GM19467 (cell line): ENCODE results near the gene IL1RAPL1.

Experiments used
- ATAC-seq: cut with Tn5 transposase; IDR thresholded peaks from one replicate; pipeline ENCODE4 v1.9.1; 2021; ENCODE audit warnings: mild to moderate bottlenecking, moderate library complexity; ENCODE audit not compliant: unreplicated experiment

IL1RAPL1 gene

DNA sequence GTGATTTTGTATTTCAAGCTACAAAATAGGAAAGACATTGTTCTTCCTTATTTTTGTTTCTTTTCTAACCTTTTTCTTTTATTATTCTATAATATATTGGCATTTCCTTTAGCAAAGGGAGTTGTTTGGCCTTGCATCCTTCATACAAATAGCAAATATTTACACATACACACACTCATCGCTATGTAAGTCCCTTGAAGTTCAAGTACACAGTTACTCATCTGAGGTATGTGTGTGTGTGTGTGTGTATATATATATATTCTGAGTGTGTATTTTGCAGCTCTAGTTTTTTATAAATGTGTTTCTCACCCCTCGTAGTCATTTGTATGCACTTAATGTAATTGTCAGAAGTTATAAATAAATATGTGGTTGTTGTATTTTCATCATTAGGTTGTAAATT, 903.4 kb downstream of the IL1RAPL1 start:
- ATAC-seq: no peak

DNA sequence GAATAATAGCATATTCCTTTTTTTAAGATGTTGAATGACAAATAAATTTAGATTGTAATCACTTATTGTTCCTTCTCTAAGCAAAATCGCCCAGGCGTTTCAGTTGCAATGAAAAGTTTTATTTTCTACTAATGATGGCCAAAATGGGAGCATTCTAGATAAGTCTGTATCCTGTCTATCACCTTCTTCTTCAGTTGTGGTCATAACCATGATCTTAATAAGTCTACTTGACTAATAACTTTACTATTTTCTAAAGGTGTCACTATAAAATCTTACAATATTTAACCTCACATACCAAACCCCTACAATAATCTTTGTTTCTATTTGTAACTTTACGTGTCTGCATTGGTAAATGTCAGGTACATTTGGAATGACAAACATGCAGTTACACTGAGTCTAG, 904.4 kb downstream of the IL1RAPL1 start:
- ATAC-seq: no peak

DNA sequence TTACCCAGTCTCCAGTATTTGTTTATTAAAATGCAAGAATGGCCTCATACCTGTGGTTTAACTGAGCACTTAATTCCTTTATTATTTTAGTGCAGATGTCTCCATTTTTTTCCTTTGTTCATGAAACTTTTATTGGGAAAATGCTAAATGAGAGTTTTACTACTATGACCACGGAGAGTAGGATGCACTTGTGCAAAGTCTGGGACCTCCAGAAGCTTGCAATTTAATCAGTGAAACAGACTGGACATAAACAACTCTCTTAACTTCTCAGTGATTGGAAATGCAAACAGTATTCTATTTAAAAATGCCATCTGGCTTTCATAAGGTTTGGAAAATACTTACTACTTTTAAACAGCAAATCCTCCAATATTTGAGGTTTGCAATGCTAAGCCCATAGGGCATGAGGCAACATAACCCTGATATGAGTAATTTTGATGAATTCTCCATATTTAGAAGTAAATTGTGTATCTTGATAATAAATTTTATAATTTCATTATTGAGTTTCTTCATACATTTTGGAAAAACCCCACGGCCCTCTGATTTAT, 909.5 kb downstream of the IL1RAPL1 start:
- ATAC-seq: no peak

DNA sequence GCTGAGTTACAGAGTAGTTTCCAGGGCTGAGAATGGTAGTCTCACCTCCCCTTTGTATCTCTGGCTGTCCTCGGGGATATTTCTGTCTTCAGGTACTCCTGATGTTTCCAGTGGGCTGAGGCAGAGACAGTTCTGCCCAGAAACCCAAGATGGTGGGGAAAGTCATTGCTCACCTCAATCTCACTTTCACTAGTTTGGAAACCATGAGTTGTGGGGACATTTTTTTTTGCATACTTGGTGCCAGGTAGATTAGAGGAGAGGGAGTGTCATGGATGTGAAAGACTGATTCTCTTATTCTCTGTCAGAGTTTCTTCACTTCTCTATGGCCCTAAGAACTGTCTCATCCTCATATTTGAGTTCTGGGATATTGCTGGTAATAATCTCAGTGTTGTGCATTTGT, 919.5 kb downstream of the IL1RAPL1 start:
- ATAC-seq: no peak

DNA sequence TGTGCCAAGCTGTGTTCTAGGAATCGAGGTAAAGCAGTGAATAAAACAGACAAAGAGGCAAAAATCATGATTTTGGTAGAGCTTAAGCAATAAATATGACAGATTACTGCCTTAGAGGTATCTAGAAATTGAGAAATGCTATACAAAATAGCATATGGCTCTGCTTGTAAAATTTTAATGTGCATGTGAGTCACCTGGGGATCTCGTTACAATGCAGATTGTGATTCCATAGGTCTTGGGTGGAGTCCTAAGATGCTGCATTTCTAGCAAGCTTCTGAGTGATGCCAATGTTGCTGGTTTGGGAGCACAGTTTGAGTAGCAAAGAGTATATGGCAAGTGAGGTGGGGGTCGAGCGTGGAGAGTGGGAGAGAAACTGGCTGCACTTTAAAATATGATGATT, 930.9 kb downstream of the IL1RAPL1 start:
- no peak for ATAC-seq

DNA sequence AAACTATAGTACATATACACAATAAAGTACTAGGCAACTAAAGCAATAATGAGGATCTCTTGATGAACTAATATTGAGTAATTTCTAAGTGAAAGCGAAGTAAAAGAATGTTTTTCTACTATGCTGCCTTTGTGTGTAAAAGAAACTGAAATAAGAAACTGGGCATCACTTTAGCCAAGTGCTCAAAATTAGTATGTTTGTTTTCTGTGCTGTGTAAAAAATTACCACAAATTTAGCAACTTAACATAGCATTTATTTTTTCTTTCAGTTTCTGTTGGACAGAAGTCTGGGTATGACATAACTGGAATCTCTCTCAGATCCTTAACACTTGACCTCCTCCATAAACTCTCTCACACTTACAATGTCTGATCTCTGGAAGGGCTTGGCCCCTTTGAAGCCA, 941.0 kb downstream of the IL1RAPL1 start:
- ATAC-seq: peak; percentile 73

DNA sequence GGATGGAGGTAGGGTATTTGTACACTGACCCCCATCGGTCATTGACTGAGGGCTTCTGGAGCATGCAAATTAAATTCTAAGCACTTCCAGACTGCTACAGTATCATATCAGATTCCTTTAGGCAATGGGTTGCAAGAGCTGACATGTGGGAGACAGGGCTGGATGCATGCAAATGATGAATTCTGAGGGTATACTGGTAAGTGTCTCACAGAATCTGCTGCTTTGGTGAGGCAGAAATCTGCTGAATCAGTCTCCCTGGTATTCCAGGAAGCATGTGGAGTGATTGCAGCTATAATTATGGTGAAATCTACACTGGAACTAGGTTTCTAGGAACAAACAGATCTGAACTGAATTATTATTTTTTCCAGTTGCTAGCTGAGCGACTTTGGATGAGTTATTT, 943.3 kb downstream of the IL1RAPL1 start:
- no peak for ATAC-seq

DNA sequence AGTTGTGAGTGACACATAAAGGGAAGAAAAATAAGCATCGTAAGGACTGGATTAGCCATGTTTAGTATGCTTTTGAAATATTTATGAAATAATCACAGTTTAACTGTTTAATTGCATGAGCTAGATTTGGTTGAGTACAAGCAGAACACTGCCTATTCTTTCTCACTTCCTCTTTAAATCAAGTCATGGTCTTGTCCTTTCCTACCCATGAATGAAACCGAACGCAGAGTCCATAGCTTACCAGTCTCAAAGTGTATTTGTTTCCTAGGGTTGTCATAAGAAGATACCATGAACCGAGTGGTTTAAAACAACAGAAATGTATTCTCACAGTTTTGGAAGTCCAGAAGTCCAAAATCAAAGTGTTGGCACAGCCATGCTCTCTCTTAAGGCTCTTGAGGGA, 944.1 kb downstream of the IL1RAPL1 start:
- peak; percentile 74 for ATAC-seq

DNA sequence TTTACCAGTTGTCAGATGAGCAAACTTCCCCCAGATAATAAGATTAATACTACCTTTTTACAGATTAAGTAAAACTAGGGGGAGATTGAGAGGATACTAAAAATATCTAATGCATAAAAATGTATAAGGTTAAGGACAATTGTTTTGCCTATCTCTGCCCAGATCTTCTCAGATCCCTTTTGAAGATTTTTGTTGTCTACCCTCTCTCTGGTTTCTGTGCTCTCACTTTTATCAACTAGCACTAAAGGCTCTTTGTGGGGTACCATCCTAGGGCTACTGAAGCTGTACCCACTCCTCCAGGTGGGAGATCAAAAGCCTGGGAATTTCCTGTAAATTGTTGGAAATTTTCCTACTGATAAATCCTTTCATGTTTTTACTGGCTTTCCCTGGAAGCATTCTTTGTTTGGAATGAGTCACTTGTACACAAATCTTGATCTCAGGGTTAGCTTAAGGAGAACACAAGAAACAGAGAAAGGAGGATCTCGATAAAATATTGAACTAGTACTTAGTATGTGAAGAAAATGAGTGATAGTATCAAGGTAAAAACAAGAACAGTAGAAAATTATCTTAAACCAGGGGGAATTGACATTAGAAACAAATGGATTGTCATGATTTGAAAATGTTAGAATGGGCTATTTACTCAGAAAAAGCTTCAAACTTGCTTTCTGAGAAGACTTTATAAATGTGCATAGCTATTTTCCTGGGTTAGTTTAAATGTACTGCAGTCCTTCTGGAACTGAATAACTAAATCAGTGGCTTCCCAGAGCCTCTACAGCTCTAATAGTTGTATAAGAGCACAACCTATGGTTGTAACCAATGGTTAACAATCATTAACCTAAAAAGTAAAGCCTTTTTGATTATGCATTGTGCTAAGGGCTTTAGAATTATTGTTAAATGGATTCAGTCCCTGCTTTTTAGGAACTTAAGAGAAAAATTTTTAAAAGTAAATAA, 948.2 kb downstream of the IL1RAPL1 start:
- ATAC-seq: no peak

DNA sequence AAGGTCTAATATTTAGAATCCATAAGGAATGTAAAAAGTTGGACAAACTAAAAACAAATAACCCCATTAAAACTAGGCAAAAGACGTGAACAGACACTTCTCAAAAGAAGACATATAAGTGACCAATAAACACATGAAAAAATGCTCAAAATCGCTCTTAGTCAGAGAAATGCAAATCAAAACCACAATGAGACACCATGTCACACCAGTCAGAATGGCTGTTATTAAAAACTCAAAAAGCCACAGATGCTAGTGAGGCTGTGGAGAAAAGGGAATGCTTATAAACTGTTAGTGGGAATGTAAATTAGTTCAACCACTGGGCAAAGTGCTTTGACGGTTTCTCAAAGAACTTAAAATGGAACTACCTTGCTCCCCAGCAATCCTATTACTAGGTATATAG, 953.8 kb downstream of the IL1RAPL1 start:
- no peak for ATAC-seq

DNA sequence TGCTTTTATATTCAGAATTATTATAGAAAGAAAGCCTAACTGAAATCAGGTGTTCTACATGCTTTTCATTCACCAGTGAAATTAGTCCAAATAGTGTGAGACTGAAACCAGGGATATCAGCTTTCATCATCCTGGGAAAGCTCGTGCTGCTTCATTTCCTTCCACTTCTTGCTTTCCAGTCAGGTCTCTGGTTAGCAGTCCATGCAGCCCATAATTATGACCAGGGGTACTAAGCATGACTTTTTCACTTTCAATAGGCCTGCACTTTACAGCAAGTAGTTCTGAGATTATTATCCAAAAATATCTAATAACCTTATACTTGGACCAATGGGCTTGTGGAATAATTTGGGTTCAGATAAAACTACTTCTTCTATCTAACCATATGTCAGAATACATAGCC, 954.9 kb downstream of the IL1RAPL1 start:
- ATAC-seq: peak; percentile 61

DNA sequence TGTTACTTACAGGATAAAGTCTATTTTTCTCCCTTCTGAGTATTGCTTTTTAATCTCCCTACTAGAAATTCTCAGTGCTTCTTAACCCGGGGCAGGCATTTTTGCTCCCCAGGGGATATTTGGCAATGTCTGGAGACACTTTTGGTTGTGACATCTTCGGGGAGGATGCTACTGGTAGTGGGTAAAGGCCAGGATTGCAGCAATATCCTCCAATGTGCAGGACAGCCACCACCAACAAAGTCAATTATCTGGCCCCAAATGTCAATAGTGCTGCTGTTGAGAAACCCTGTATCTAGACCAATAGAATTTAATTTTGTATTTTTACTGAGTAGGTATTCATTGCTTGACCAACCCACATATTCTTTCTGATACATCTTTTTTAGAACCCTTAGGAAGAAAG, 958.6 kb downstream of the IL1RAPL1 start:
- ATAC-seq: no peak

DNA sequence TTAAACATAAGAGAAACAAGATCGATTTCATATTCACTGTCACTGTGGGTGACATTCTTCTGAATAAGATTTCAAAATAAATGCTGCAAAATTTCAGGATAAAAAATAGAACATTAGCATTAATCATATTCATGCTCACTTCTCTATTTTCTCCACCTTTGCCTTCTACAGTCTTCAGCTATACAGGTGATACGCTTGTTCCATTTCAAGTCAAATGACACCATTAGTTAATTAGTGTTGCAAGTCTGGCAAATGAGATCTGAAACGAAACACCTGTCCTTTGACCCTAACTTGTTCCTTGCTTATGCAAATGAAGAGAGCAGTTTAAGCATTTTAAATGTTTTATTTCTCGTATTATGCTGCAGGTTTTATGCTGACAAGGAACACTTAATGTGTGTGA, 960.6 kb downstream of the IL1RAPL1 start:
- ATAC-seq: no peak

DNA sequence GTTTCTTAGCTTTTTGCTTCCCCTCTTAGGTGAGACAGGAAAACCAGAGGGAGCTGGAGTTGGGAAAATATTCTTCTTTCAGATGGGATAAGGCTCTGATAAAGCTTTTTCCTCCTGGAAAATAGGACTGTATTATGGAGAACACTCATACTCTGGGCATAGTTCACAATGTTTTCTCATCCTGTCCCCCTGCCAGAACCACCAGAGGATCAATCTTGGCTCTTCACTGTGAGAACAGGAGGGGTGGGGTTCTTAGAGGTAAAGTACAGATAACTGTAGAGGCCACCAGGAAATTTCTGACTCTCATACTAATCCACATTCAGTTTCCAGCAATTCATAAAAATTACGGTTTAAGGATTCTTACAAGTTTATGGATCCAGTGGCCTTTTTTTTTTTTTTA, 966.3 kb downstream of the IL1RAPL1 start:
- ATAC-seq: no peak

DNA sequence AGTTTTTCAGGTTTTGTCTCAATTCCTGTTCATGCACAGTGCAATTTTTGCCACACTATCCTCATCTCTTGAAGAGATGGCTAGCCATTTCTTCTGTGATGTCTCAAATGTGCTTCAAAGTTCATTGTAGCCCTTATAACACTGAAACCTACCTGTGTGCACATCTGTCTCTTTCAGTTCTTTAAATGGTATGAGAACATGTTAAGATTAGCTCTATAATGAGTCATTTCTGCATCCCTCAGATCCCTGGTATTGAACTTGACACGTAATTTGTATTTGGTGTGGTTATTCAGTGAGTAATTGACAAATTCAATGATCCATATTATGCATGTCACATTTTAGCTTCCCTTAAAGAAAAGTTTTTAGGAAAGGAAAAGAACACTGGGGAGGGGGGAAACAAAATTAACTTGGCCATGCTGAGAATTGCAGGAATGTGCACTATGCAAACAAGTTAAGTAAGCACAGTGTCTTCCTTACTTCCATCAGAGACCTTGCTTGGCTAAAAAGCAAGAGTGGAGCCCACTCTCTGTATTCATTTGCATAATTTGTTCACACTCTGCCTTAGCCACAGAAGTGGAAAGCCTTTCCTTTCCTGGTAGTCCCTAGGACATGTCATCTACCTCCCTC, 968.3 kb downstream of the IL1RAPL1 start:
- peak; percentile 98 for ATAC-seq

DNA sequence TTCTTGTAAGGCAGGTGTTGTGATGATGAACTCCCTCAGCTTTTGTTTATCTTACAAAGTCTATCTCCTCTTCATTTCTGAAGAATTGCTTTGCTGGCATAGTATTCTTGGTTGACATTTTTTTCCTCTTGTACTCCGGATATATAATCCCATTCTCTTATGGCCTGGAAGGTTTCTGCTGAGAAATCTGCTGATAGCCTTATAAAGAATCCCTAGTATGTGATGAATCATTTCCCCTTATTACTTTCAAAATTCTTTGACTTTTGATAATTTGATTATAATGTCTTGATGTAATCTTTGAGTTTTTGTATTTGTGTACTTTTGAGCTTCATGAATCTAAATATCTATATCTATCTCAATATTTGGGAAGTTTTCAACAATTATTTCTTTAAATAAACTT, 972.8 kb downstream of the IL1RAPL1 start:
- ATAC-seq: no peak

DNA sequence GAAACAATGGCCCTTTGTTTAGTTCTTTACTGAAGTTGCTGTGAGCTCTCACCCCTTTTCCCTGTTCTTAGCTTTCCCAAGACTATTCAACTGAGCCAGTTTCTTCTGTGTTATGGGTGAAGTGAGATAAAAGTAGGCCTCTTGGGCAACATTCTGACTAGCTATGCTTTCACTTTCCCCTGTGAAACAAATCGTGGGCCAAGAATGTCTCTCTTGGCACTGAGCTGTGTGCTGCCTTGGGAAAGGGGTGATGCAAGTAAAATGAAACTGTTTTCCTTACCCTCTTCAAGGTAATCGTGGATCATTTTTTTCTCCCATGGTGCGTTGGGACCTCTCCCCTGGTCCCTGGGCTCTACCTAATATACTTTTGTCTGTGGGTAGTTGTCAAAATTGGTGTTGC, 974.2 kb downstream of the IL1RAPL1 start:
- ATAC-seq: no peak

DNA sequence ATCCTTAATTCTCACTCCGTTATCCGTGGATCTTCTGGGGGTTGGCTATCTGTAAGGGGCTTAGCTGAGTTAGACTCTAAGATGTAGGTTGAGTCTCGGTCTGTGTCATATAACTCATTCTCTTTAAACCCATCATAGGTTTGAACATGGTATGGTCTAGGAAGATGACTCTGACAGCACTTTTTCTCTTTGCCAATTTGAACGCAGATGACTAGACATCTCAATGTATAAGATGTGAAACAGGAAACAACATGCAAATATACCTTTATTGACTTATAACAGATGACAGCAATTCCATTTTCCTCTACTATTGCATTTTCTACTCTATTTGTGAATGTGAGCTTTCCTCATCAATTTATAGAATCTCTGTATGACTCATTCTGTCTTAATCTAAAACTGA, 993.3 kb downstream of the IL1RAPL1 start:
- peak; percentile 74 for ATAC-seq

DNA sequence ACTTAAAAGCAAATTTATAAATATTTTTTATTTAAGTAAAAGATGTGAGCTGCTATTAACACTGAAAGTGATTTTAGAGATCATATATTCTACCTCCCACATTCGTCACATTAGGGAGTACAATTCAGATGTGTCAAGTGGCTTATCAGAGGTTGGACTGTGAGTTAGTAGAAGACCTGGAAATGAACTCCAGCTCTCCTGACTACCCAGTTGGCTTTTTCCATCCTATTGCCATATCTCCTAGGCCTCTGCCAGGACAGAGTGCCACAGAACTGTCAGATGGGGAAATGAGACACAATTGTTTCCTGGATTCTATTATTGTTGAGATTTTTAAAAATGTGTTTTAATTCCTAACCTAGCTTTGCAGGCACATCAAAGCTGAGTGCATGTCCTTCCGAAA, 994.0 kb downstream of the IL1RAPL1 start:
- ATAC-seq: no peak

DNA sequence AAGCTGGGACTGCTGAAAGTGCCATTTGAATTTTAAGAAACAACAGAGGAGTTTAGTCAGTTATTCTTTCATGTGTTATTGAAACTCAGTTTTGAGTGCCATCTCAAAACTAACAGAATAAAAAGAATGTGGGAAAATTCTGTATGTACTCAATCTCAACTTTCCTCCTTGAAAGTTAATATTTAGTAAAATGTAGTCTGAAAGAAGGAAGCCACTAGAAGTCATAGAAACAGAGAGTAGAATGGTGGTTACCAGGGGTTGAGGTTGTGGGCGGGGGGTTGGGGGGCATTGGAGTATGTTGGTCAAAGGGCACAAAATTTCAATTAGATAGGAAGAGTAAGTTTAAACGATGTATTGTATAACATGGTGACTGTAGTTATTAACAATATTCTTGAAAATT, 999.9 kb downstream of the IL1RAPL1 start:
- ATAC-seq: peak; percentile 51

DNA sequence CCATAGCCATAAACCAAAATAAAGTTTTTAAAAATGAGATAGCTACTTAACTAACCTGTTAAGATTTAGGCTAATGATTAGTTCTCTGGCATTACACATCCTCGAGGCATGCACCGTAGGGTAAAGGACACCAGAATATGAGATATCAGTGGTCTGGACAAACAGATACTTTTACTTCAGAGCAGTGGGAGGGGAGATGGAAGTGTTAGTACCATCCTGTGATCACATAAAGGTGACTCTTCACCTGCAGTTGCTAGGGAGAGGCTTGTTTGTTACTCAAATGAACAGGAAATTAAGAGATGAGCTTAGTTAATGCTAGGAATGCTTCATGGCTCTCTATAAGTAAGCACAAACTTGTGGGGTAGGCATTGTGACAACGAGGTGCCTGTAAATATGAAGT, 1003.7 kb downstream of the IL1RAPL1 start:
- ATAC-seq: no peak

DNA sequence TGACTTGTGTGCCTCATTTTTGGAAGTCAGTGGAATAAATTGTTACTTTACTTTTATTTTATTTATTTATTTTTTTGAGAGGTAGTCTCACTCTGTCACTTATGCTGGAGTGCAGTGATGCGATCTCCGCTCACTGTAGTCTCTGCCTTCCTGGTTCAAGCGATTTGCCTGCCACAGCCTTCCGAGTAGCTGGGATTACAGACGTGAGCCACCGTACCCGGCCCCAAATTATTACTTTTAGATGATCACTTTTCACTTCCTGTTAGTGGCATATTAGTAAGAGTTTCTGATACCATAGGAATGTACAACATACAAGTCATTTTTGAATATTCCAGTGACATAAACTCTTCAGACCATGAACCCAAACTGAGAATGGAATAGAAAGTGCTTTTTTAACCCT, 1017.1 kb downstream of the IL1RAPL1 start:
- ATAC-seq: no peak
